ENCODE data around the gene NIT2. TPM values are rescaled to one million over a fixed set of nuclear protein-coding genes. Genes with fewer than 3 reads are reported as not detected.
"Not testable (repeated sequence)": the region's sequence is repeated elsewhere in the genome, so short reads cannot be mapped to it uniquely, and the experiment has no call there.

Gene NIT2
- total and polyA plus RNA-seq, 5 donors from 2014 or later: 26.1 to 49.4 (median 44.0) TPM

GRCh38 chr3:100329800-100330489 lies 4.6 kb upstream of the NIT2 start:
- peaks cover under 1 to 7% (median 2%) of the 10 kb centered on the region in 4 donors for H3K4me1 Mint-ChIP-seq
- Histone ChIP-seq H3K36me3 (ENCODE audit: control insufficient read depth, insufficient read depth, low read length) (peaks cover 3% of the 10 kb centered on the region), H3K4me3 (ENCODE audit: low read depth, low read length) (no peak overlapping the region), H3K27ac (ENCODE audit: insufficient read depth, low read length, poor library complexity, severe bottlenecking) (no peak overlapping the region), H3K4me1 (ENCODE audit: control insufficient read depth, insufficient read depth, low read length, poor library complexity, severe bottlenecking) (peaks cover 10% of the 10 kb centered on the region), H3K27me3 (ENCODE audit: control insufficient read depth, insufficient read depth, low read length) (no peaks in the 10 kb centered on the region), H3K9me3 (ENCODE audit: control insufficient read depth in 2 of 2, low read length in 2 of 2) (no peaks in the 10 kb centered on the region)
- DNase-seq (no peak), ATAC-seq (ENCODE audit: low read depth in 2 of 2) (no peak)
- peaks cover 21% of the 10 kb centered on the region for H3K36me3 Mint-ChIP-seq
- peaks cover 0 to 2% (median 2%) of the 10 kb centered on the region in 7 donors for H3K9me3 Mint-ChIP-seq
- no peak overlapping the region for H3K4me3 Mint-ChIP-seq
- H3K27me3 Mint-ChIP-seq: no peaks in the 10 kb centered on the region
- H3K27ac Mint-ChIP-seq: no peak overlapping the region

GRCh38 chr3:100330651-100331050 lies 3.9 kb upstream of the NIT2 start:
- no peak for ATAC-seq (ENCODE audit: low read depth in 2 of 2)
- no peak for DNase-seq
- H3K9me3 Mint-ChIP-seq: peaks cover 0 to 2% (median 2%) of the 10 kb centered on the region in 7 donors
- H3K27me3 ChIP-seq (ENCODE audit: control insufficient read depth, insufficient read depth, low read length): no peaks in the 10 kb centered on the region
- no peak overlapping the region for H3K27ac ChIP-seq (ENCODE audit: insufficient read depth, low read length, poor library complexity, severe bottlenecking)
- peaks cover 6 to 14% (median 8%) of the 10 kb centered on the region in 4 donors for H3K4me1 Mint-ChIP-seq
- peaks cover 19% of the 10 kb centered on the region for H3K36me3 Mint-ChIP-seq
- no peaks in the 10 kb centered on the region for H3K9me3 ChIP-seq (ENCODE audit: control insufficient read depth in 2 of 2, low read length in 2 of 2)
- H3K4me1 ChIP-seq (ENCODE audit: control insufficient read depth, insufficient read depth, low read length, poor library complexity, severe bottlenecking): peaks cover 17% of the 10 kb centered on the region
- no peak overlapping the region for H3K4me3 Mint-ChIP-seq
- H3K27me3 Mint-ChIP-seq: no peaks in the 10 kb centered on the region
- H3K4me3 ChIP-seq (ENCODE audit: low read depth, low read length): no peak overlapping the region
- H3K27ac Mint-ChIP-seq: no peak overlapping the region
- H3K36me3 ChIP-seq (ENCODE audit: control insufficient read depth, insufficient read depth, low read length): peaks cover 3% of the 10 kb centered on the region

GRCh38 chr3:100331660-100332059 lies 2.9 kb upstream of the NIT2 start:
- H3K27ac Mint-ChIP-seq: no peak overlapping the region
- Histone ChIP-seq H3K27me3 (ENCODE audit: control insufficient read depth, insufficient read depth, low read length) (no peaks in the 10 kb centered on the region), H3K27ac (ENCODE audit: insufficient read depth, low read length, poor library complexity, severe bottlenecking) (no peak overlapping the region), H3K9me3 (ENCODE audit: control insufficient read depth in 2 of 2, low read length in 2 of 2) (no peaks in the 10 kb centered on the region), H3K4me1 (ENCODE audit: control insufficient read depth, insufficient read depth, low read length, poor library complexity, severe bottlenecking) (peaks cover 21% of the 10 kb centered on the region), H3K36me3 (ENCODE audit: control insufficient read depth, insufficient read depth, low read length) (no peaks in the 10 kb centered on the region), H3K4me3 (ENCODE audit: low read depth, low read length) (no peak overlapping the region)
- H3K4me1 Mint-ChIP-seq: peaks cover 6 to 23% (median 14%) of the 10 kb centered on the region in 4 donors
- ATAC-seq (ENCODE audit: low read depth in 2 of 2): no peak
- H3K9me3 Mint-ChIP-seq: peaks cover 0 to 2% (median 2%) of the 10 kb centered on the region in 7 donors
- peaks cover 14% of the 10 kb centered on the region for H3K36me3 Mint-ChIP-seq
- peak overlapping the region in 2 of 4 donors; percentile 5 to 80 for H3K4me3 Mint-ChIP-seq
- H3K27me3 Mint-ChIP-seq: no peaks in the 10 kb centered on the region
- no peak for DNase-seq

GRCh38 chr3:100333051-100333450 lies 1.5 kb upstream of the NIT2 start:
- Histone ChIP-seq H3K27me3 (ENCODE audit: control insufficient read depth, insufficient read depth, low read length) (no peaks in the 10 kb centered on the region), H3K4me3 (ENCODE audit: low read depth, low read length) (no peak overlapping the region), H3K4me1 (ENCODE audit: control insufficient read depth, insufficient read depth, low read length, poor library complexity, severe bottlenecking) (peaks cover 21% of the 10 kb centered on the region), H3K9me3 (ENCODE audit: control insufficient read depth in 2 of 2, low read length in 2 of 2) (no peaks in the 10 kb centered on the region), H3K27ac (ENCODE audit: insufficient read depth, low read length, poor library complexity, severe bottlenecking) (no peak overlapping the region), H3K36me3 (ENCODE audit: control insufficient read depth, insufficient read depth, low read length) (no peaks in the 10 kb centered on the region)
- Mint-ChIP-seq H3K9me3 (peaks cover 0 to 2% (median 0%) of the 10 kb centered on the region in 7 donors), H3K4me3 (peak overlapping the region in 1 of 4 donors; percentile 95), H3K4me1 (peaks cover 6 to 24% (median 18%) of the 10 kb centered on the region in 4 donors), H3K27ac (peak overlapping the region in 1 of 3 donors; percentile 87), H3K27me3 (no peaks in the 10 kb centered on the region), H3K36me3 (peaks cover under 1% of the 10 kb centered on the region)
- ATAC-seq (ENCODE audit: low read depth in 2 of 2) (no peak), DNase-seq (no peak)

GRCh38 chr3:100333970-100334487 lies 528 bp upstream of the NIT2 start:
- Mint-ChIP-seq H3K4me3 (peak overlapping the region; percentile 86 to 95 (median 90)), H3K36me3 (no peaks in the 10 kb centered on the region), H3K4me1 (peaks cover 6 to 27% (median 20%) of the 10 kb centered on the region in 4 donors), H3K27me3 (no peaks in the 10 kb centered on the region), H3K9me3 (peaks cover 0 to 2% (median 0%) of the 10 kb centered on the region in 7 donors), H3K27ac (peak overlapping the region in 2 of 3 donors; percentile 85 to 87)
- DNase-seq: no peak
- Histone ChIP-seq H3K4me3 (ENCODE audit: low read depth, low read length) (peak overlapping the region; percentile 96), H3K36me3 (ENCODE audit: control insufficient read depth, insufficient read depth, low read length) (peaks cover under 1% of the 10 kb centered on the region), H3K27ac (ENCODE audit: insufficient read depth, low read length, poor library complexity, severe bottlenecking) (peak overlapping the region; percentile 58), H3K4me1 (ENCODE audit: control insufficient read depth, insufficient read depth, low read length, poor library complexity, severe bottlenecking) (peaks cover 21% of the 10 kb centered on the region), H3K27me3 (ENCODE audit: control insufficient read depth, insufficient read depth, low read length) (no peaks in the 10 kb centered on the region), H3K9me3 (ENCODE audit: control insufficient read depth in 2 of 2, low read length in 2 of 2) (no peaks in the 10 kb centered on the region)
- peak in 1 of 2 donors; percentile 2 for ATAC-seq (ENCODE audit: low read depth in 2 of 2)

GRCh38 chr3:100335434-100335833 lies 877 bp downstream of the NIT2 start:
- Histone ChIP-seq H3K4me1 (ENCODE audit: control insufficient read depth, insufficient read depth, low read length, poor library complexity, severe bottlenecking) (peaks cover 21% of the 10 kb centered on the region), H3K27me3 (ENCODE audit: control insufficient read depth, insufficient read depth, low read length) (no peaks in the 10 kb centered on the region), H3K27ac (ENCODE audit: insufficient read depth, low read length, poor library complexity, severe bottlenecking) (peak overlapping the region; percentile 58), H3K36me3 (ENCODE audit: control insufficient read depth, insufficient read depth, low read length) (peaks cover 12% of the 10 kb centered on the region), H3K9me3 (ENCODE audit: control insufficient read depth in 2 of 2, low read length in 2 of 2) (no peaks in the 10 kb centered on the region), H3K4me3 (ENCODE audit: low read depth, low read length) (peak overlapping the region; percentile 78)
- Mint-ChIP-seq H3K9me3 (no peaks in the 10 kb centered on the region), H3K27me3 (no peaks in the 10 kb centered on the region), H3K4me3 (peak overlapping the region; percentile 93 to 95 (median 94)), H3K27ac (peak overlapping the region; percentile 93 to 94 (median 94)), H3K4me1 (peaks cover 6 to 27% (median 20%) of the 10 kb centered on the region in 4 donors), H3K36me3 (no peaks in the 10 kb centered on the region)
- no peak for ATAC-seq (ENCODE audit: low read depth in 2 of 2)
- DNase-seq: peak in 1 of 3 donors; percentile 6

GRCh38 chr3:100336229-100336628 lies 1.7 kb downstream of the NIT2 start:
- Histone ChIP-seq H3K27ac (ENCODE audit: insufficient read depth, low read length, poor library complexity, severe bottlenecking) (peak overlapping the region; percentile 29), H3K36me3 (ENCODE audit: control insufficient read depth, insufficient read depth, low read length) (peaks cover 20% of the 10 kb centered on the region), H3K4me1 (ENCODE audit: control insufficient read depth, insufficient read depth, low read length, poor library complexity, severe bottlenecking) (peaks cover 21% of the 10 kb centered on the region)
- H3K27ac Mint-ChIP-seq: peak overlapping the region in 2 of 3 donors; percentile 77 to 93
- H3K27me3 Mint-ChIP-seq; H3K4me3 ChIP-seq (ENCODE audit: low read depth, low read length); H3K9me3 Mint-ChIP-seq; H3K27me3 ChIP-seq (ENCODE audit: control insufficient read depth, insufficient read depth, low read length); ATAC-seq (ENCODE audit: low read depth in 2 of 2); DNase-seq; H3K9me3 ChIP-seq (ENCODE audit: control insufficient read depth in 2 of 2, low read length in 2 of 2); H3K36me3 Mint-ChIP-seq: not testable (repeated sequence)
- H3K4me1 Mint-ChIP-seq: peaks cover 6 to 27% (median 22%) of the 10 kb centered on the region in 4 donors
- H3K4me3 Mint-ChIP-seq: peak overlapping the region; percentile 43 to 95 (median 78)
